Gastrocnemius medialis (tissue), 4 donors: ENCODE measurements around the gene NOP56. TPM values are rescaled to one million over a fixed set of nuclear protein-coding genes. Genes with fewer than 3 reads are reported as not detected.

Experiments used
- ATAC-seq, 2 donors: fragments of 150-250 bp; one replicate each; pipeline ENCODE4 v1.9.1; 2016
- DNase-seq, 2 donors: peaks; one replicate each; pipeline ENCODE4 v3.0.0-alpha.2; 2019
- H3K27ac ChIP-seq, 4 donors: fragments of 200-600 bp; sonication (generic); 1 replicate in 1 of 4; 2 replicates in 3 of 4; pipeline ENCODE4 v1.5.1; 2016 to 2018; ENCODE audit warnings: mild to moderate bottlenecking in 2 of 4, moderate library complexity in 1 of 4
- H3K27me3 ChIP-seq, 3 donors: fragments of 200-600 bp; sonication (generic) in 2 of 3; 1 replicate in 1 of 3; 2 replicates in 2 of 3; pipeline versions ENCODE4 v1.5.1 to v1.6.0; 2016 to 2019; ENCODE audit warnings: mild to moderate bottlenecking in 1 of 3, moderate library complexity in 1 of 3
- H3K36me3 ChIP-seq, 2 donors: fragments of 200-600 bp; sonication (generic) in 1 of 2; one replicate each; pipeline ENCODE4 v1.5.1; 2017 to 2018
- H3K4me1 ChIP-seq, 2 donors: fragments of 200-600 bp; sonication (generic) in 1 of 2; one replicate each; pipeline ENCODE4 v1.5.1; 2016 to 2017; ENCODE audit warnings: mild to moderate bottlenecking in 2 of 2
- H3K4me3 ChIP-seq, 4 donors: fragments of 200-600 bp; sonication (generic) in 3 of 4; 1 replicate in 1 of 4; 2 replicates in 3 of 4; pipeline ENCODE4 v1.5.1; 2016 to 2019; ENCODE audit warnings: mild to moderate bottlenecking in 2 of 4
- H3K9me3 ChIP-seq, 3 donors: fragments of 200-600 bp; sonication (generic) in 2 of 3; 1 replicate in 1 of 3; 2 replicates in 2 of 3; pipeline ENCODE4 v1.5.1; 2016 to 2019
- CTCF ChIP-seq, 5 experiments: fragments of 450-650 bp in 3 of 5; fragments of 200-600 bp in 2 of 5; sonication (generic) in 2 of 5; IDR thresholded peaks in 4 of 5; conservative IDR thresholded peaks in 1 of 5; 1 replicate in 4 of 5; 2 replicates in 1 of 5; pipeline ENCODE4 v1.5.1; 2016 to 2019; ENCODE audit warnings: antibody characterized with exemption in 5 of 5, mild to moderate bottlenecking in 3 of 5, moderate library complexity in 3 of 5
- POLR2A ChIP-seq, 2 donors: fragments of 450-650 bp; IDR thresholded peaks; one replicate each; pipeline ENCODE4 v1.6.1; 2017; ENCODE audit warnings: antibody characterized with exemption in 2 of 2, mild to moderate bottlenecking in 2 of 2, moderate library complexity in 2 of 2
- in situ Hi-C, 4 donors: fragments of 200-750 bp; cut with MboI; loops; one replicate each; pipeline versions ENCODE4 v1.15.0 to v1.8.0; 2017; ENCODE audit warnings: low sequenced_read_pairs in 4 of 4
- intact Hi-C: fragments of 100-400 bp; cut with DNase I; formaldehyde crosslinking; loops from one replicate; pipeline ENCODE4 v1.15.1; 2023; ENCODE audit warnings: low total_unique reads
- total RNA-seq, 4 donors: library from RNA; depleted of rRNA; stranded (reverse); fragments of >200 nt; gene quantifications; one replicate each; pipeline versions ENCODE4 v1.1.0 to v1.2.3, GENCODE V29; 2016

Gene NOP56, protein sequence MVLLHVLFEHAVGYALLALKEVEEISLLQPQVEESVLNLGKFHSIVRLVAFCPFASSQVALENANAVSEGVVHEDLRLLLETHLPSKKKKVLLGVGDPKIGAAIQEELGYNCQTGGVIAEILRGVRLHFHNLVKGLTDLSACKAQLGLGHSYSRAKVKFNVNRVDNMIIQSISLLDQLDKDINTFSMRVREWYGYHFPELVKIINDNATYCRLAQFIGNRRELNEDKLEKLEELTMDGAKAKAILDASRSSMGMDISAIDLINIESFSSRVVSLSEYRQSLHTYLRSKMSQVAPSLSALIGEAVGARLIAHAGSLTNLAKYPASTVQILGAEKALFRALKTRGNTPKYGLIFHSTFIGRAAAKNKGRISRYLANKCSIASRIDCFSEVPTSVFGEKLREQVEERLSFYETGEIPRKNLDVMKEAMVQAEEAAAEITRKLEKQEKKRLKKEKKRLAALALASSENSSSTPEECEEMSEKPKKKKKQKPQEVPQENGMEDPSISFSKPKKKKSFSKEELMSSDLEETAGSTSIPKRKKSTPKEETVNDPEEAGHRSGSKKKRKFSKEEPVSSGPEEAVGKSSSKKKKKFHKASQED
- total RNA-seq = 10 to 100 TPM; 40.7 to 71.0 (median 54.9) TPM

GRCh38 chr20:2651772-2652723, at the start of gene NOP56:
NOP56 (plus strand) TSS chr20:2652632; CDS start chr20:2652661, 29 bp downstream.
- in situ Hi-C loops (loop anchor here in 2 of 4 donors (10.0 to 25.0 kb wide), 2 partner anchors 137 to 210 kb away; partner anchors contain the start of gene PTPRA (in 1 of the 2)), intact Hi-C loops (loop anchor here (1.0 to 10.0 kb wide), 6 partner anchors 12 to 550 kb away; partner anchors contain the start of genes IDH3B, PCED1A, PTPRA and SNRPB)
- ATAC-seq (peak; percentile 90 to 92), DNase-seq (peak; percentile 81 to 85)
- no peaks in the 10 kb centered on the region for H3K9me3 ChIP-seq
- peak within 1 kb of the TSS; percentile 91 to 97 (median 94) for H3K27ac ChIP-seq
- H3K36me3 ChIP-seq = peaks cover 0 to 36% of the 10 kb centered on the region in 2 donors
- TF ChIP-seq POLR2A (IDR thresholded peaks at IDR 0.05) (peak; percentile 84 to 95), CTCF (IDR thresholded peaks at IDR 0.05 in 4 of 5, conservative IDR thresholded peaks at IDR 0.05 in 1 of 5) (no peak)
- peak within 1 kb of the TSS; percentile 84 to 96 (median 90) for H3K4me3 ChIP-seq
- peaks cover 17 to 21% of the 10 kb centered on the region in 2 donors for H3K4me1 ChIP-seq
- no peaks in the 10 kb centered on the region for H3K27me3 ChIP-seq

DNA sequence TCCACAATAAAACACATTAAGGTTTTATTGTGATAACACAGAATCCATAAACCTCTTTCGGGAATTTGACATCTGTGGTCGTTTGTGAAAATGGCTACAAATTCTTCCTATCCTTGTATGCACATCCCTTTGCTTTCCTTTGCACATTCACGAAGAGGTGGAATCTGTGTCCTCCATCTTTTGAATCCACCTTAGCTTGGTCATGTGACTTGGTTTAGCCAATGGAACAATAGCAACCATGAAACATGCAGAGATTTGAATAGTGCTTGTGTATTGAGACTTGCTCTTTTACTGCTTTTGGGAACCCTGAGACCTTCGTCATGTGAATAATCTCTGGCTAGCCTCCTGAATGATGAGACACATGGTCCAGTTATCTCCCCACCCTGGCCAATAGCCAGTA, 49.7 kb upstream of the NOP56 start:
- H3K9me3 ChIP-seq = peaks cover 0 to 3% (median 0%) of the 10 kb centered on the region in 3 donors
- intact Hi-C loops (no loop called here), in situ Hi-C loops (no loop called here)
- ATAC-seq (no peak), DNase-seq (no peak)
- TF ChIP-seq CTCF (IDR thresholded peaks at IDR 0.05 in 4 of 5, conservative IDR thresholded peaks at IDR 0.05 in 1 of 5) = no peak
- no peak overlapping the region for H3K27ac ChIP-seq
- H3K36me3 ChIP-seq = no peaks in the 10 kb centered on the region
- no peak overlapping the region for H3K4me3 ChIP-seq
- no peaks in the 10 kb centered on the region for H3K4me1 ChIP-seq
- no peaks in the 10 kb centered on the region for H3K27me3 ChIP-seq

- in situ Hi-C loops = no loop called here
- H3K27me3 ChIP-seq = no peaks in the 10 kb centered on the region
Measured at GRCh38 chr20:2603816-2604505, 48.5 kb upstream of the NOP56 start.

More at GRCh38 chr20:2603816-2604505, 48.5 kb upstream of the NOP56 start:
- H3K27ac ChIP-seq = no peak overlapping the region
- H3K4me1 ChIP-seq = no peaks in the 10 kb centered on the region
- TF ChIP-seq CTCF (IDR thresholded peaks at IDR 0.05 in 4 of 5, conservative IDR thresholded peaks at IDR 0.05 in 1 of 5) (no peak), POLR2A (IDR thresholded peaks at IDR 0.05) (no peak)
- H3K9me3 ChIP-seq = peaks cover 0 to 3% (median 0%) of the 10 kb centered on the region in 3 donors
- DNase-seq (no peak), ATAC-seq (no peak)
- H3K36me3 ChIP-seq = no peaks in the 10 kb centered on the region
- intact Hi-C loops = no loop called here
- H3K4me3 ChIP-seq = no peak overlapping the region
